WI38 (cell line): ENCODE data around the gene TOMM7.

Source experiments
- H3K4me3 ChIP-seq: 2 replicates; pipeline ENCODE4 v1.5.1; 2011; ENCODE audit warnings: low read depth, mild to moderate bottlenecking, control low read depth, low read length
- CTCF ChIP-seq: IDR thresholded peaks from 2 replicates; pipeline ENCODE4 v1.5.1; 2012; ENCODE audit warnings: low read depth, mild to moderate bottlenecking, control low read depth, low read length

TOMM7 gene

GRCh38 chr7:22833113-22833855 is 10.6 kb upstream of the TOMM7 start:
- no peak overlapping the region for H3K4me3 ChIP-seq
- TF ChIP-seq CTCF, result no peak

GRCh38 chr7:22832401-22832800 is 9.8 kb upstream of the TOMM7 start:
- no peak overlapping the region for H3K4me3 ChIP-seq
- no peak for TF ChIP-seq CTCF

- TF ChIP-seq CTCF, result no peak
- no peak overlapping the region for H3K4me3 ChIP-seq
These were observed 9.1 kb upstream of the TOMM7 start for GRCh38 chr7:22831602-22832305.

- no peak for TF ChIP-seq CTCF
- H3K4me3 ChIP-seq, result no peak overlapping the region
These were observed 4.9 kb upstream of the TOMM7 start for GRCh38 chr7:22827563-22827962.

GRCh38 chr7:22826593-22826992 is 3.9 kb upstream of the TOMM7 start:
- no peak overlapping the region for H3K4me3 ChIP-seq
- no peak for TF ChIP-seq CTCF

- no peak for TF ChIP-seq CTCF
- H3K4me3 ChIP-seq, result no peak overlapping the region
These were observed 2.1 kb upstream of the TOMM7 start for GRCh38 chr7:22824760-22825159.

- peak overlapping the region; percentile 88 for H3K4me3 ChIP-seq
- TF ChIP-seq CTCF, result no peak
These were observed 471 bp upstream of the TOMM7 start for GRCh38 chr7:22823142-22823497.
